GM12874 (cell line): ENCODE measurements around the gene TJAP1.

Experiments used
- TF ChIP-seq, protein P1 (sequence below): IDR thresholded peaks from 2 replicates; pipeline ENCODE4 v1.5.1; 2011; ENCODE audit warnings: low read depth, mild to moderate bottlenecking, control low read depth, low read length, moderate library complexity; ENCODE audit not compliant: insufficient read depth

TJAP1 gene

DNA sequence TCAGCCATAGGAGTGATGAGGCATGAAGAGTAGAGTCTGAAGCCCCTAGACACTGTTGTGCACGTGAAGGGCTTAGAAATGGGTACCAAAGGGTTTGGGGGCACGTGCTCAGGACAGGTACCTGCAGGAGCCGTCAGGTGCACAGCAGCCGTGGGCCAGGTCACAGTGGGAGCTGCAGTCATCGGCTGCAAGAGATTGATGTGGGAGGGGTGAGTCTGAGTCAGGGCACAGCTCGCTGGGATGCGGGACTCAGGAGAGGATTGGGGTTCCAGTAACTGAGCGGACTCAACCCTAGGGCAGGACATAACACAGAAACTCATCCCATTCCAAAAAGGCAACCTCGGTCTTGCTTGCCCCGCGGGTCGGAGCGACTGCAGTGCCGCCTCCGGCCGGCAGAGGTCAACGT is 23.1 kb upstream of the TJAP1 start:
- TF ChIP-seq, protein P1, sequence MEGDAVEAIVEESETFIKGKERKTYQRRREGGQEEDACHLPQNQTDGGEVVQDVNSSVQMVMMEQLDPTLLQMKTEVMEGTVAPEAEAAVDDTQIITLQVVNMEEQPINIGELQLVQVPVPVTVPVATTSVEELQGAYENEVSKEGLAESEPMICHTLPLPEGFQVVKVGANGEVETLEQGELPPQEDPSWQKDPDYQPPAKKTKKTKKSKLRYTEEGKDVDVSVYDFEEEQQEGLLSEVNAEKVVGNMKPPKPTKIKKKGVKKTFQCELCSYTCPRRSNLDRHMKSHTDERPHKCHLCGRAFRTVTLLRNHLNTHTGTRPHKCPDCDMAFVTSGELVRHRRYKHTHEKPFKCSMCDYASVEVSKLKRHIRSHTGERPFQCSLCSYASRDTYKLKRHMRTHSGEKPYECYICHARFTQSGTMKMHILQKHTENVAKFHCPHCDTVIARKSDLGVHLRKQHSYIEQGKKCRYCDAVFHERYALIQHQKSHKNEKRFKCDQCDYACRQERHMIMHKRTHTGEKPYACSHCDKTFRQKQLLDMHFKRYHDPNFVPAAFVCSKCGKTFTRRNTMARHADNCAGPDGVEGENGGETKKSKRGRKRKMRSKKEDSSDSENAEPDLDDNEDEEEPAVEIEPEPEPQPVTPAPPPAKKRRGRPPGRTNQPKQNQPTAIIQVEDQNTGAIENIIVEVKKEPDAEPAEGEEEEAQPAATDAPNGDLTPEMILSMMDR: peak; percentile 99

DNA sequence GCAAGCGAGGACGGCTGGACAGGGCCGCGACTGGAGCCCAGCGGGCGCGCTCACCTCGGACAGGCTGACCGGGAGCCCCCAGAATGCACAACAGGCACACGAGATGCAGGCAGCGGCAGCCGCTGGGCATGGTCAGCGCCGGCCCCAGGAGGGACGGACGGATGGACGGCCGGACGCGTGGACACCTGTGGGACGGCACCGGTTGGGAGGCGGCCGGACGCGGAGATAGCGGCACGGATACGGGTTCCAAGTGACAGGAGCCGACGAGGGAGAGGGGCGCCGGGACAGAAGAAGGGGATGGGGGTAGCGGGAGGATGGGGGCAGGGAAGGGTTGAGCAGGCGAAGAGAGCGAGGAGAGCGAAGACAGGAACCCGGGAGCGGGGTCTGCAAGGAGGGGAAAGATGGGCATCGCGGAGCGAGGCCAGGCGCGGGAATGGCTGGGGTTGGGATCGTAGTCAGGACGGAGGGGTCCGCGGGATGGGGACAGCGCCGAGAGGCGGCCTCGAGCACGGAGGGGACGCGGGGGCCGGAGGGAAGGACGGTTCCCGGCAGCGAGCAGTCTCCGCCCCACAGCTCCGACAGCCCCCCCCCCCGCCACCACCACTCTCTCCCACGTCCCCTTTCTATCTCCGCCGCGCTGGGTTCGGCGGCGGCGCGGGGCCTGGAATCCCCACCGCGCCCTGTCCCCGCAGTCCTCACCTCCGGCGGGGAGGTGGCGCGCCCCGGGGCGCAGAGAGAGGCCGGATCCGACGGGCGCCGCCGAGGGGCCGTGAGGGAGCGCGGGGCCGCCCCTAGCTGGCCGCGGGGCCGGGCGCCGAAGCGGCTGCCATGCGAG is 22.5 kb upstream of the TJAP1 start:
- TF ChIP-seq, protein P1: no peak

DNA sequence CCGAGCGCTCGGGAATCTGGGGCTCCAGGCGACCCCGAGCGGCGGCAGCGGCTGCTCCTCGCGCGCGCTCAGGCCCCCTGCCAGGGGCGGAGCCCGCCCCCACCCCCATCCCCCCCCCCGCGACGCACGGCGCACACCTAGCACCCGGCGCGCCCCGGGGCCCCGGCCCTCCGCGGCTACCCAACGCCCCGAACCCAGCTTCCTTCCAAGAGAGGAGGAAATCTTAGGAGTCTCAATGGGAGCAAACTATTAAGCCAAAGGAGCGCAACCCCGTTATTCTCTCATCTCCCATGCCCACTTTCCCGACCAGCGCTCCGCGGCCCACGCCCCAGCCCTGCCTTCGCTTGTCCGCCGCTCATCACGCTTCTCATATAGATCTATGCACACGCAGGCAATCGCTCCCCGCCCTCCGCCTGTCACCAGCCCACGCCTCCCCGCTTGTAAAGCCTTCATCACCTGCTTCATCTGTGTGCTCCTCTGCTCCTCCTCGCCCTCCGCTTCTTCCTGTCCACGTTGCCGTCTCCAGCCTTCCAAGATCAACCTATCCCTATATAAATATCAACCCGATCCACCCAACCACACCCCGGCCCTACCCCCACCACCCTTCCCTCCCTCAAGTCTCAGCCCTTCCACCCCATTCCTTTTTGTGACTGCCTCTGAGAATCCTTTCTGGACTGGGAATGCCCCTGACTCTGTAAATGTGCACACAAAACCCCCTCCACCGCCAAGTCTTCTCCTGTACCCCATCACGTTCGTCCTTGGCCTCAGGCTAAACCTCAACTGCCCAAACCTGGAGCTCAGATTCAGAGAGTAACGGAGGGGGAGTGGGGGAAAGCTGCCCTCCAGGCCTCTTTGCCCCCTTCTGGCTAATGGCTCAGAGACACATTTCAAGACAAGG is 21.6 kb upstream of the TJAP1 start, which contains the start of gene DLK2:
Gene DLK2 (minus strand): TSS at position 18 of the 898 bp plus-strand sequence. CDS start 723 bp downstream, outside the sequence.
- TF ChIP-seq, protein P1: no peak

DNA sequence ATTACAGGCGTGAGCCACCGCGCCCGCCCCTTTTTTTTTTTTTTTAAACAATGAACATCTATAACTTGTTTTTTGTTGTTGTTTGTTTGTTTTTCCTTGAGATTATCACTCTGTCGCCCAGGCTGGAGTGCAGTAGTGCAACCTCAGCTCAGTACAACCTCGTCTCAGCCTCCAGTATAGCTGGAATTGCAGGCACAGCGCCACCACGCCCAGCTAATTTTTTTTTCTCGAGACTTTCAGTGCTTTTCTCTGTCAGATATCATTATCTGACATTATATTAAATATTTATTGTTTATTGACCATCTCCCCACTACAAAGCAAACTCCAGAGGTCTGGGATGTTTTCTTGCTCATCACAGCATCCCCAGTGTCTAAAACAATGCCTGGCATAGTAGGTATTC is 19.7 kb upstream of the TJAP1 start:
- TF ChIP-seq, protein P1: no peak

DNA sequence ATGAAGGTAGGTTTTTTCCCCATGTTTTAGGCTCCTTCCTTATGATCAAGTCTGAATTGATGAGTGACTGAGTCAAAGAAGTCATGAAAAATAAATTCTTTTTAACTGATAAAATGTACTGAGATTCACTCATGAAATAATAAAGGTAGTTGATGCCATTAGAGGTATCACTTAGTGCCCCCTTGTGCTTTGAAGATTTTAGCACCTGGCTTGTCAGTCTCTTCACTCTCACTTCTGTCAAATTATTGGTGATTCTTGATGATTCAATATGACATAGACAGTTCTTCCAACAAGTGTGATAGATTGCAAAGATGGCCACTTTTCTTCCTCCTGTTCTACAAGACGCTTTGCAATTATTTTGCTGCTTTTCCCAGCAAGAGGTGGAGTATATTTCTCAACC is 17.8 kb upstream of the TJAP1 start:
- TF ChIP-seq, protein P1: no peak

DNA sequence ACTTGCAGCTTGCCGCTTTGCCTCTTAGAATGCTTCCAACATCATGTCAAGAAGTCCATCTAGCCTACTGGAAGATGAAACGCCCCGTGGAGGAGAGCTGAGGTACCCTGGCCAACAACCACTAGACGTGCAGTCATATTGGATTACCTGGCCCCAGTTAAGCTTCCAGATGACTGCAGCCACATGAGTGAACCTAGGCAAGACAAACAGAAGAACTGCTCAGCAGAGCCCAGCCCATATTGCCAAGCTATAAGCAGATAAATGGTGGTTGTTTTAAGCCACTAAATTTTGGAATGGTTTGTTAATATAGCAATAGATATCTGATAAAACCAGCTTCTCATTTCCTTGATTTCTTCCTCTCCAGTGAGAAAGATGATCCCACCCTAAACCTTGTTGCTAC is 17.3 kb upstream of the TJAP1 start:
- TF ChIP-seq, protein P1: no peak

DNA sequence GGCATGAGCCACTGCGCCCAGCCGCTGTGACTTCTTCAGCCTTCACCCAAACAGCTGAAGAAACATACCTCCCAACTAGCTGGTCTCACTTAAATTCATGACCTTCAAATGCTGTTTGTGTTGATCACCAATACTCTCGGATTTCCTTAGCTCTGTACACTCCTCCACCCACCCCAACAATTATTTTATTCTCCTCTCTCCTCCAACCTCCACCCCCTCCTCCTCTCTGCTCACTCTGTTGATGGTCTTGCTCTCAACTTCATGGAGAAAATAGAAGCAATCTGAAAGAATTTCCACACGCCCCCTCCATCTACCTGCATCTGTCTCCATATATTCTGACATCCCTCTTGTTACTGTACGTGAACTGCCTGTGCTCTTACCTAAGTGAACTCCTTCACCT is 15.4 kb upstream of the TJAP1 start:
- TF ChIP-seq, protein P1: no peak
